ENCODE data around the gene NOC4L. TPM values are rescaled to one million over a fixed set of nuclear protein-coding genes. Genes with fewer than 3 reads are reported as not detected.

The NOC4L gene
- total RNA-seq, 3 donors from 2014 or later (not counting 1 experiment from before 2014, with no cell fraction given): 21.0 to 30.2 (median 21.7) TPM

GRCh38 chr12:132163911-132164288, 19.6 kb downstream of the NOC4L start:
- no peaks in the 10 kb centered on the region for H3K36me3 Mint-ChIP-seq
- H3K4me3 ChIP-seq (ENCODE audit: low read length): no peak overlapping the region
- WGBS (ENCODE audit: insufficient coverage): 81% methylated on average over 11 of the region's 11 CpGs
- intact Hi-C loops (cut with micrococcal nuclease): no loop called here
- H3K9me3 Mint-ChIP-seq: peaks cover 3 to 9% of the 10 kb centered on the region in 2 donors
- no peaks in the 10 kb centered on the region for H3K36me3 ChIP-seq (ENCODE audit: control insufficient read depth, insufficient read depth, low read length)
- TF ChIP-seq CTCF (IDR thresholded peaks at IDR 0.05): no peak
- no peak overlapping the region for H3K4me3 Mint-ChIP-seq
- H3K27ac Mint-ChIP-seq: no peak overlapping the region
- no peak for ATAC-seq
- peaks cover 0 to 10% of the 10 kb centered on the region in 2 donors for H3K4me1 Mint-ChIP-seq
- H3K27me3 Mint-ChIP-seq (ENCODE audit: low read depth in 2 of 2): peaks cover 0 to 3% of the 10 kb centered on the region in 2 donors
- no peak overlapping the region for H3K27ac ChIP-seq (ENCODE audit: low read length)
- peaks cover 20% of the 10 kb centered on the region for H3K4me1 ChIP-seq (ENCODE audit: control insufficient read depth, insufficient read depth, low read length)
- H3K9me3 ChIP-seq (ENCODE audit: control insufficient read depth, insufficient read depth, low read length): no peaks in the 10 kb centered on the region
- DNase-seq: no peak
- H3K27me3 ChIP-seq (ENCODE audit: control insufficient read depth, insufficient read depth, low read length): no peaks in the 10 kb centered on the region

DNA sequence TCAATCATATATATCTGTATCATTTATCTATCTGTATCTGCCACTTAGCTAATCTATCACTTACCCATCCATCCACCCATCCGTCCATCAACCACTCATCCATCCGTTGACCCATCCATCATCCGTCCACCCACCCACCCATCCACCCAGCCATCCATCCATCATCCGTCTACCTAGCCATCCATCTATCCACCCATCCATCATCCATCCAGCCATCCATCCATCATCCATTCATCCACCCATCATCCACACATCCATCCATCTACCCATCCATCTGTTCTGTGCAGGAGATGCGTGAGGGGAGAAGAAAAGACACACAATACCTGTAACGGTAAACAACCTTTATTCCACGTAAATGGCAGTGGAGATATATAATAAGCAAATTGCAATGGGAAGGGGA, 20.2 kb downstream of the NOC4L start:
- H3K27me3 ChIP-seq (ENCODE audit: control insufficient read depth, insufficient read depth, low read length): no peaks in the 10 kb centered on the region
- H3K27ac ChIP-seq (ENCODE audit: low read length): no peak overlapping the region
- ATAC-seq (no peak), DNase-seq (no peak)
- H3K4me3 ChIP-seq (ENCODE audit: low read length): no peak overlapping the region
- H3K4me1 ChIP-seq (ENCODE audit: control insufficient read depth, insufficient read depth, low read length): peaks cover 20% of the 10 kb centered on the region
- 96% methylated on average over 5 of the region's 7 CpGs for WGBS (ENCODE audit: insufficient coverage)
- peaks cover 0 to 3% of the 10 kb centered on the region in 2 donors for H3K27me3 Mint-ChIP-seq (ENCODE audit: low read depth in 2 of 2)
- TF ChIP-seq CTCF (IDR thresholded peaks at IDR 0.05): no peak
- no peak overlapping the region for H3K4me3 Mint-ChIP-seq
- H3K4me1 Mint-ChIP-seq: peaks cover 0 to 10% of the 10 kb centered on the region in 2 donors
- no peaks in the 10 kb centered on the region for H3K9me3 ChIP-seq (ENCODE audit: control insufficient read depth, insufficient read depth, low read length)
- no peaks in the 10 kb centered on the region for H3K36me3 ChIP-seq (ENCODE audit: control insufficient read depth, insufficient read depth, low read length)
- H3K36me3 Mint-ChIP-seq: no peaks in the 10 kb centered on the region
- no peak overlapping the region for H3K27ac Mint-ChIP-seq
- peaks cover 3 to 9% of the 10 kb centered on the region in 2 donors for H3K9me3 Mint-ChIP-seq
- intact Hi-C loops (cut with micrococcal nuclease): no loop called here

- Mint-ChIP-seq H3K9me3 (peaks cover 3 to 9% of the 10 kb centered on the region in 2 donors), H3K27ac (no peak overlapping the region), H3K27me3 (ENCODE audit: low read depth in 2 of 2) (peaks cover 0 to 3% of the 10 kb centered on the region in 2 donors), H3K4me3 (no peak overlapping the region), H3K36me3 (no peaks in the 10 kb centered on the region), H3K4me1 (peaks cover 0 to 10% of the 10 kb centered on the region in 2 donors)
- no peak for DNase-seq
- no peaks in the 10 kb centered on the region for H3K9me3 ChIP-seq (ENCODE audit: control insufficient read depth, insufficient read depth, low read length)
- 98% methylated on average over 6 of the region's 6 CpGs for WGBS (ENCODE audit: insufficient coverage)
- H3K27me3 ChIP-seq (ENCODE audit: control insufficient read depth, insufficient read depth, low read length): no peaks in the 10 kb centered on the region
- H3K4me3 ChIP-seq (ENCODE audit: low read length): no peak overlapping the region
- TF ChIP-seq CTCF (IDR thresholded peaks at IDR 0.05): no peak
- ATAC-seq: no peak
- no peak overlapping the region for H3K27ac ChIP-seq (ENCODE audit: low read length)
- intact Hi-C loops (cut with micrococcal nuclease): no loop called here
- peaks cover 20% of the 10 kb centered on the region for H3K4me1 ChIP-seq (ENCODE audit: control insufficient read depth, insufficient read depth, low read length)
- H3K36me3 ChIP-seq (ENCODE audit: control insufficient read depth, insufficient read depth, low read length): no peaks in the 10 kb centered on the region
Measured at GRCh38 chr12:132165584-132165983, 21.3 kb downstream of the NOC4L start.

GRCh38 chr12:132166093-132166492, 21.8 kb downstream of the NOC4L start:
- peaks cover 0 to 3% of the 10 kb centered on the region in 2 donors for H3K27me3 Mint-ChIP-seq (ENCODE audit: low read depth in 2 of 2)
- Histone ChIP-seq H3K4me1 (ENCODE audit: control insufficient read depth, insufficient read depth, low read length) (peaks cover 20% of the 10 kb centered on the region), H3K27me3 (ENCODE audit: control insufficient read depth, insufficient read depth, low read length) (no peaks in the 10 kb centered on the region), H3K36me3 (ENCODE audit: control insufficient read depth, insufficient read depth, low read length) (no peaks in the 10 kb centered on the region), H3K9me3 (ENCODE audit: control insufficient read depth, insufficient read depth, low read length) (no peaks in the 10 kb centered on the region), H3K27ac (ENCODE audit: low read length) (no peak overlapping the region), H3K4me3 (ENCODE audit: low read length) (no peak overlapping the region)
- H3K4me1 Mint-ChIP-seq: peaks cover 0 to 10% of the 10 kb centered on the region in 2 donors
- H3K36me3 Mint-ChIP-seq: no peaks in the 10 kb centered on the region
- no peak overlapping the region for H3K4me3 Mint-ChIP-seq
- intact Hi-C loops (cut with micrococcal nuclease): no loop called here
- DNase-seq (no peak), ATAC-seq (no peak)
- peaks cover 3 to 9% of the 10 kb centered on the region in 2 donors for H3K9me3 Mint-ChIP-seq
- TF ChIP-seq CTCF (IDR thresholded peaks at IDR 0.05): no peak
- no peak overlapping the region for H3K27ac Mint-ChIP-seq
- 82% methylated on average over 2 of the region's 2 CpGs for WGBS (ENCODE audit: insufficient coverage)
